Skin of body (tissue), 2 donors: Measurements from ENCODE around the gene ZEB2. TPM values are rescaled to one million over a fixed set of nuclear protein-coding genes. Genes with fewer than 3 reads are reported as not detected.
A peak's percentile ranks its signal among the peaks of the same experiment; 100 is the strongest.

Source experiments
- DNase-seq: peaks from one replicate; lab custom pipeline; 2025; lab: John Stamatoyannopoulos, UW
- total RNA-seq: library from RNA; depleted of rRNA; stranded (reverse); fragments of >200 nt; gene quantifications from one replicate; pipeline ENCODE4 v1.2.3, GENCODE V29; 2014

Gene ZEB2
- total RNA-seq, 1 donor from 2014 or later: 162 TPM

- DNase-seq: peak; percentile 45
These were observed 6.4 kb downstream of the ZEB2 start for GRCh38 chr2:144513388-144514101.

- DNase-seq: no peak
These were observed 7.0 kb downstream of the ZEB2 start for GRCh38 chr2:144512891-144513351.

GRCh38 chr2:144512470-144512869 is 7.4 kb downstream of the ZEB2 start:
- no peak for DNase-seq

- no peak for DNase-seq
These were observed 8.0 kb downstream of the ZEB2 start for GRCh38 chr2:144511937-144512336.

- no peak for DNase-seq
These were observed 8.6 kb downstream of the ZEB2 start for GRCh38 chr2:144511226-144511810.

- peak; percentile 56 for DNase-seq
These were observed 9.5 kb downstream of the ZEB2 start for GRCh38 chr2:144510294-144510991.

- no peak for DNase-seq
These were observed 10.1 kb downstream of the ZEB2 start for GRCh38 chr2:144509879-144510221.

GRCh38 chr2:144509001-144509878 is 10.7 kb downstream of the ZEB2 start:
- DNase-seq: peak; percentile 67

GRCh38 chr2:144508172-144508851 is 11.6 kb downstream of the ZEB2 start:
- DNase-seq: no peak

GRCh38 chr2:144507441-144508171 is 12.3 kb downstream of the ZEB2 start:
- no peak for DNase-seq

GRCh38 chr2:144505245-144505831 is 14.6 kb downstream of the ZEB2 start:
- no peak for DNase-seq

- DNase-seq: no peak
These were observed 15.7 kb downstream of the ZEB2 start for GRCh38 chr2:144504218-144504641.

GRCh38 chr2:144503242-144503641 is 16.7 kb downstream of the ZEB2 start:
- DNase-seq: no peak

GRCh38 chr2:144502369-144502768 is 17.6 kb downstream of the ZEB2 start:
- DNase-seq: no peak

- DNase-seq: no peak
These were observed 18.3 kb downstream of the ZEB2 start for GRCh38 chr2:144501627-144502026.

GRCh38 chr2:144501118-144501517 is 18.8 kb downstream of the ZEB2 start:
- no peak for DNase-seq

GRCh38 chr2:144500563-144500962 is 19.4 kb downstream of the ZEB2 start:
- no peak for DNase-seq

- DNase-seq: no peak
These were observed 21.6 kb downstream of the ZEB2 start for GRCh38 chr2:144498277-144498676.

GRCh38 chr2:144496977-144497598 is 22.8 kb downstream of the ZEB2 start:
- DNase-seq: no peak
